HG03045 (cell line): ENCODE data around the gene NPR3.

Experiments used
- ATAC-seq: cut with Tn5 transposase; IDR thresholded peaks from one replicate; pipeline ENCODE4 v1.9.1; 2021; ENCODE audit warnings: mild to moderate bottlenecking, moderate library complexity; ENCODE audit not compliant: unreplicated experiment

The NPR3 gene

GRCh38 chr5:32805971-32806638, 95.0 kb downstream of the NPR3 start:
- no peak for ATAC-seq

DNA sequence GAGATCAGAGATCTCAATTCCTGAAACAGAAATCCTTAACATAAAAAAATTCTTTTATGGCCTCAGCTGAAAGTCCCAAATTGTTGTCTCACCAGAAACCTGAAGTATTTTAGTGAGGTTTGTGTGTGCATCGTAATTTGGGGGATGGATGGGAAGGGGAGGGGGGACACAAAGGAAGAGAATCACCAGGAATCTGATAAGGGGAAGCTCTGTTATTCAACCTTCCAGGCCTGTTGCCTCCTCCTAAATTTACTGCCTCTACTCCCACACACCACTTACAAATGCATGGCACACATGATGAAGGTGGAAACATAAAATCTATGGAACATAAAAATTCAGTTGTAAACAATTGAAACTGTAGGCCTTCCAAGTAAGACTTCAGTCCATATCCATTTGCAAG, 97.7 kb downstream of the NPR3 start:
- ATAC-seq = no peak

- no peak for ATAC-seq
These were observed 99.7 kb downstream of the NPR3 start for GRCh38 chr5:32810804-32811203.

DNA sequence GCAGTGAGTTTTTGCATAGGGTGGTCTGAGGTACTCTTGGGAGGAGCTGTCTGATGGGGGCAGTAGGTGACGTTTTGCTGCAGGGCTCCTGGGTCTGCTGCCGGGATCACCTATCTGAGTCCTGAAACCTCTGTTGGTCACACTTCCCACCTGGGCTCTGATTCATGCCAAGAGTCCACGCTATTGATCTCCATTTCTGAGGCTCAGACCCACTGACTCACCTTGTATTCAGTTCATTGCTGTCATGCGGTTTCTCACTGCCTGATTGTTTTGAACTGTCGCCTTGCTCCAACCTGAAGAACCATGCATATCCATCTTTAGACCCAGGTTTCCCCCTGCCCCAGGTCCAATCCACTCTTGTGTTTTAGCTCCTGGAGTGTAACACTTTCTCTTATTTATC, 101.3 kb downstream of the NPR3 start:
- no peak for ATAC-seq

DNA sequence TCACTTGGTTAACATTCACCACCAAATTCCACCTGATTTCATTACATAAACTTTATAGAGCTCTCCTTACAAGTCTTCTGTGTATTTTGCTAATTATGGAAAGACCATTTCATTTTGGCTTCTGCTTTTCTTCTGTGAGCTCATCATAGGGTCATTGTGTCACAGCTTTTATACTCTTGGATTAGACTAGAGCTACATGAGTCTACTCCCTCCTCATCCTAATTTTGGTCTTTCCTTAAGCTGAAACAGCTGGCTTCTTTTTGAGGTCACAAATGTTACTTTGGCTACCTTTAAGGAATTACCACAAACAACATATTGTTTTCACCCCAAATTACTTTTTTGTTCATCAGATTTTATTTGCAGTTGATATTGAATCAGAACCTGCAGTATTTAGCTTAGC, 103.0 kb downstream of the NPR3 start:
- no peak for ATAC-seq

DNA sequence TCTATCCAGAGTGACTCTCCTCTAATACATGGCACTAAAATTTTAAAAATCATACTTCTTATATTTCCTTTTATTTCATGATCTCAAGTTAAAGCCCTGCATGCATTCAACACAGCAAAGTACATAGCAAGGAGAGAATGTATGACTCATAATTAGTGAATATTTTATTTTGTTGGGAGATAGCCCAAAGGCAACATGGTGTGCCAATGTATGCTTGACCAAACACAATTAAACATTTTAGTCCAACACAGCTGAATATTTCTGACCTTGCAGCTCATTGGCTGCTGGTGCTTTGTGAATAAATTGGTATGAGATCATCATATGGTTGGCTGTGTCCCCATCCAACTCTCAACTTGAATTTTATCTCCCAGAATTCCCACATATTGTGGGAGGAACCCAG, 103.5 kb downstream of the NPR3 start:
- no peak for ATAC-seq

DNA sequence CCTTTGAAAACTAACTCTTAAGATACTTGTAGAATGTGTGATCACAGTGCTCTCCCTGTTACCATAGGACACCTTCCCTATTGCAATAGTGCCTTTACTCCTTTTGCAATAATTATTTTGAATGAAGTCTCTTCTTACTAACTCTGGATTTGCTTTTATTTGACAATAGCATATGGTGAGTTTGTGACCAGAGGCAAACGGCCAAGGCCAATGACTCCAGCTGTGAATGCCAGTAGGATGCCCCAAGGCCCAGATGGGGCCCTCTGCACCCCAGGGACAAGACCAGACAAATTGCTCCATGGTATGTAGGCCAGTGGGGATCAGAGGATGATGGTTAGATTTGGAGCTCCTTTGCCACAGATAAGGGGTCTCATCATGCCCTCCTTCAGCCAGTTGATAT, 116.9 kb downstream of the NPR3 start:
- ATAC-seq = no peak

DNA sequence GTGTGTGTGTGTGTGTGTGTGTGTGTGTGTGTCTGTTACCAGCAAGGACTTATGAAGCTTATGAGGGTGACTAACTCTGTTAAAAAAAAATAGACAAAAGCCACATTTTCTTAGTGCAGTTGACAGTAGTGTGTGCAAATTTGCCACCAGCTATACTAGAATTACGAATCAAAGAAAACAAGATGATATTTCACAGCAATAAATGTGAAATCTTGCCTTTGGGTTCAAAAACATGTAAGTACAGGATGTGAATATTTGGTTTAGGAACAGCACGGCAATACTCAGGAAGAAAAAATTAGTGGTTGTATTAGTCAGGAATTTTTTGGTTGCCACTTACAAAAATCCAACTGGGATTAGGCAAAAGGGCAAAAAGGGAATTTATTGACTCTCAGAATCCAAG, 117.4 kb downstream of the NPR3 start:
- no peak for ATAC-seq

DNA sequence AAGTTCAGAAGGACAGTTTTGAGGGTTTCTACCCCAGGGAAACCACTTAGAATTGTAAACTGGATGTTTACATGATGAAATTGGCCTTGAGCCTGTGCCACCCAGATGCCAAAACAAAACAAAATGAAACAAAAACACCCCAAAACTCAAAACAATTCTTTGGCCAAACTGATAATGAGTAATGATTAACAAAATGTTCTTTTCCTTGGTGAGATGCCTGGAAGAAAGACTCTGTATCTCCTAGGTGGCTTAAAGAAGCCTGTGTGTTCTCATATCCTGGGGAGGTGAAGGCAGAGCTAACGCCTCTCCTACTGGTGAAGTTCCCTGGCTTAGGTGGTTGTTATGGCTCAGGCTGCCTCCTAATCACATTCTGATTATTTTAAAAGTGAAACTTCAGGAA, 120.5 kb downstream of the NPR3 start:
- ATAC-seq = no peak

DNA sequence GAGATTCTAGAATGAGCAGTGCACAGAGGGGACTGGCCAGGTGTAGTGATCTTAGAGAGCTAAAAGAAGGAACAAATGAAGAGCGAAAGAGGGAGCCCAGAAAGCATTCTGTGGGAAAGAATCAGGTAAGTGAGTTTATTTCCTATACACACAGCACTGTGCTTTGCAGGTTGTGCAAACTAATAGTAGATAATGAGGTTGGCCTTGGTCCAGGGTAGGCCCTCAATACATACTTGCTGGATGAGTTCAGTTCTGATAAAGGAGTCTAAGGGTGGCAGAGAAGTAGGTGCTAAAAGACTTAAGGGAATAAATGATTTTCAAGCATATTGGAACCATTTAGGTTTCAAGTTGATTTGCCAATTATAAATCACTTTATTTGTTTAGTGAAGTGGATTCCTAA, 122.0 kb downstream of the NPR3 start:
- no peak for ATAC-seq

DNA sequence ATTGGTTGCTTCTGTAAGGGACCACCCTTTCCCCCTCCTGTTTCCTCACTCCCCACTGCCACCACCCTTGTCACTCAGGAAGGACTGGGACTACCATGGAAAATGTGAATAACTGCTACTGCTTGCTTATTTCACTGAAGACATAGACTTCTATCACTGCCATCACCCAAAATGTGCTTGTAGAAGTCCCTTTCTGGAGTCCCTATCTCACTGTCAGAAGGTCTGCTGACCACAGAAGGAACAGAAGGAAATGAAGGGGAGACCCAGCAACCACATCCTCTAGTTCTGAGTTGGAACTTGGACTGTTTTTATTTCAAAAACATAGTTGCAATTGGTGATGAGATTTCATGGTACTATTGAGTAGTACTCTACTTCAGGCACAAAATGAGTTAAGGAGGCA, 122.5 kb downstream of the NPR3 start:
- ATAC-seq = no peak

DNA sequence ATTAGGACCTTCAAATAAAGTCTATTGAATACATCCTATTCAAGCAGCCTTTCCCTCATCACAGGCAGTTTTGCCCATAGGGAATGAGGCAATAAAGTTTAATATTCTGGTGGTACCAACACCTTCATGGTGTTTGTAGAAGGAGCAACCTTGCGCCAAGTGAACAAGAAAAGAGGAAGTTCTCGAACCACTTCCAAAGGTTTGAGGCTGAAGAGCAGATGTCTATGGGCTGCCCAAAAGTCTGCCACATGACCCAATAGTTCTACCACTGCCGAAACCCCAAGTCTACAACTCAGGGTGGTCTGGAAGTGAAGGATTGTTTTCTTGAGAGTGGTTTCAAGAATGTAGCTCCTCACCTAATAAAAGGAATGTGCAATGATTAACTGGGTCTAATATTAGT, 123.1 kb downstream of the NPR3 start:
- no peak for ATAC-seq

DNA sequence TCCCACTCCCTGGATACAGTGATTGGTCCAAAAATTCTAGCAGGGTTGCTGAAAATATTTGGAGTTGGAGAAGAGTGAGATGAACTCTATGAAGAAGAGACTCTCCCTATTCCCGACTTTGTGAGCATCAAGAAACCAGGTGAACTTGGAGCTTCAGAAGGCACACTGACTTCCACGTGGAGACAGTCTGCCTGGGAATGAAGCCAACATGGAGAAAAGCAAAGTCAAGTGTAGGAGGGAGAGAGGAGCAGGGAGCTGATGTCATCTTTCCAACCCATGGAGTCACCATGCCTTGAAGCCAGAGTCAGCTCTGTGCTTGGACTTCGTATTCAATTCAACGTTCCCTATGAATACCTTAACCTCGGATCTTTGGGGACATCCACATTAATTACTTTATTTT, 125.1 kb downstream of the NPR3 start:
- ATAC-seq = no peak

- no peak for ATAC-seq
These were observed 126.1 kb downstream of the NPR3 start for GRCh38 chr5:32837211-32837610.

- no peak for ATAC-seq
These were observed 128.0 kb downstream of the NPR3 start for GRCh38 chr5:32839106-32839505.

GRCh38 chr5:32840606-32841005, 129.5 kb downstream of the NPR3 start:
- ATAC-seq = no peak
